ENCODE data around the gene PRR16. TPM values are rescaled to one million over a fixed set of nuclear protein-coding genes. Genes with fewer than 3 reads are reported as not detected.
A peak's percentile ranks its signal among the peaks of the same experiment; 100 is the strongest.

The PRR16 gene
- total RNA-seq, 1 experiment from 2014 or later, result not detected

GRCh38 chr5:120532835-120533234 lies 68.7 kb downstream of the PRR16 start:
- Histone ChIP-seq H3K9me3 (ENCODE audit: low read depth, low read length, poor library complexity, severe bottlenecking) (no peaks in the 10 kb centered on the region), H3K4me3 (ENCODE audit: low read depth, low read length, poor library complexity, severe bottlenecking) (no peak overlapping the region), H3K27me3 (replicated peaks; ENCODE audit: insufficient read depth, low read depth, low read length, poor library complexity) (no peaks in the 10 kb centered on the region), H3K36me3 (ENCODE audit: insufficient read depth, low read length, poor library complexity, severe bottlenecking) (no peaks in the 10 kb centered on the region), H3K4me1 (ENCODE audit: insufficient read depth, low read length, poor library complexity, severe bottlenecking) (no peaks in the 10 kb centered on the region), H3K27ac (ENCODE audit: low read depth, low read length, poor library complexity, severe bottlenecking) (no peak overlapping the region)
- intact Hi-C loops (cut with micrococcal nuclease; ENCODE audit: unreplicated experiment), result no loop called here
- no TSS peak for BruUV-seq (replicated peaks)
- DNase-seq (ENCODE audit: low spot score), result peak; percentile 5
- POLR2A ChIA-PET (ENCODE audit: low non-redundant PET), result no interaction called here
- TF ChIP-seq CTCF (conservative IDR thresholded peaks at IDR 0.05; ENCODE audit: low read depth, low read length) (no peak), EZH2 (IDR thresholded peaks at IDR 0.05; ENCODE audit: borderline replicate concordance, low read depth, low read length, poor library complexity, severe bottlenecking) (no peak)
- CTCF ChIA-PET, result no interaction called here

- no peak for TF ChIP-seq CTCF (conservative IDR thresholded peaks at IDR 0.05; ENCODE audit: low read depth, low read length)
- no peak for TF ChIP-seq EZH2 (IDR thresholded peaks at IDR 0.05; ENCODE audit: borderline replicate concordance, low read depth, low read length, poor library complexity, severe bottlenecking)
- Histone ChIP-seq H3K27me3 (replicated peaks; ENCODE audit: insufficient read depth, low read depth, low read length, poor library complexity) (no peaks in the 10 kb centered on the region), H3K27ac (ENCODE audit: low read depth, low read length, poor library complexity, severe bottlenecking) (no peak overlapping the region), H3K36me3 (ENCODE audit: insufficient read depth, low read length, poor library complexity, severe bottlenecking) (no peaks in the 10 kb centered on the region), H3K4me3 (ENCODE audit: low read depth, low read length, poor library complexity, severe bottlenecking) (no peak overlapping the region), H3K9me3 (ENCODE audit: low read depth, low read length, poor library complexity, severe bottlenecking) (no peaks in the 10 kb centered on the region), H3K4me1 (ENCODE audit: insufficient read depth, low read length, poor library complexity, severe bottlenecking) (no peaks in the 10 kb centered on the region)
- ChIA-PET CTCF (no interaction called here), POLR2A (ENCODE audit: low non-redundant PET) (no interaction called here)
- intact Hi-C loops (cut with micrococcal nuclease; ENCODE audit: unreplicated experiment), result no loop called here
- no peak for DNase-seq (ENCODE audit: low spot score)
- BruUV-seq (replicated peaks), result no TSS peak
Measured at GRCh38 chr5:120533581-120533980, 69.5 kb downstream of the PRR16 start.

GRCh38 chr5:120535900-120536299 lies 71.8 kb downstream of the PRR16 start:
- TF ChIP-seq EZH2 (IDR thresholded peaks at IDR 0.05; ENCODE audit: borderline replicate concordance, low read depth, low read length, poor library complexity, severe bottlenecking) (no peak), CTCF (conservative IDR thresholded peaks at IDR 0.05; ENCODE audit: low read depth, low read length) (no peak)
- no peaks in the 10 kb centered on the region for H3K36me3 ChIP-seq (ENCODE audit: insufficient read depth, low read length, poor library complexity, severe bottlenecking)
- POLR2A ChIA-PET (ENCODE audit: low non-redundant PET), result no interaction called here
- H3K4me1 ChIP-seq (ENCODE audit: insufficient read depth, low read length, poor library complexity, severe bottlenecking), result no peaks in the 10 kb centered on the region
- DNase-seq (ENCODE audit: low spot score), result no peak
- H3K9me3 ChIP-seq (ENCODE audit: low read depth, low read length, poor library complexity, severe bottlenecking), result no peaks in the 10 kb centered on the region
- BruUV-seq (replicated peaks), result no TSS peak
- intact Hi-C loops (cut with micrococcal nuclease; ENCODE audit: unreplicated experiment), result no loop called here
- CTCF ChIA-PET, result no interaction called here
- H3K27me3 ChIP-seq (replicated peaks; ENCODE audit: insufficient read depth, low read depth, low read length, poor library complexity), result no peaks in the 10 kb centered on the region
- H3K4me3 ChIP-seq (ENCODE audit: low read depth, low read length, poor library complexity, severe bottlenecking), result no peak overlapping the region
- H3K27ac ChIP-seq (ENCODE audit: low read depth, low read length, poor library complexity, severe bottlenecking), result no peak overlapping the region
